Measurements from ENCODE around the gene GPATCH8. TPM values are rescaled to one million over a fixed set of nuclear protein-coding genes. Genes with fewer than 3 reads are reported as not detected.
A peak's percentile ranks its signal among the peaks of the same experiment; 100 is the strongest.

Gene GPATCH8
- total and polyA plus RNA-seq, 2 donors (not counting 3 experiments of a cell fraction or from before 2014, with no cell fraction given), result 14.6 to 35.3 TPM

GRCh38 chr17:44522883-44523671 is 19.9 kb upstream of the GPATCH8 start:
- ChIA-PET POLR2A (no interaction called here), CTCF (interaction anchor here (0.5 to 2.5 kb wide), 99 partner anchors 9 to 677 kb away, joined by 3 to 86 read pairs (median 4); partner anchors contain the start of genes DBF4B, FAM171A2, FZD2 and GPATCH8)
- Histone ChIP-seq H3K9me1 (replicated peaks; ENCODE audit: control insufficient read depth, extremely low read depth, insufficient read depth, low read length) (no peaks in the 10 kb centered on the region), H3K79me2 (ENCODE audit: control insufficient read depth, insufficient read depth, low read length) (no peaks in the 10 kb centered on the region), H3K9ac (replicated peaks; ENCODE audit: extremely low read depth, insufficient read depth, low read length) (no peak overlapping the region), H3K4me1 (ENCODE audit: control insufficient read depth, extremely low read depth, insufficient read depth, low read length) (no peaks in the 10 kb centered on the region), H2AFZ (ENCODE audit: low read depth, low read length) (peak overlapping the region; percentile 68), H3K4me2 (ENCODE audit: insufficient read depth, low read length) (no peak overlapping the region), H4K20me1 (replicated peaks; ENCODE audit: control insufficient read depth, extremely low read depth, insufficient read depth, low read length) (no peaks in the 10 kb centered on the region), H3K36me3 (ENCODE audit: control insufficient read depth in 2 of 2, extremely low read depth in 1 of 2, insufficient read depth in 2 of 2, low read length in 2 of 2) (no peaks in the 10 kb centered on the region), H3K27me3 (ENCODE audit: control insufficient read depth in 2 of 2, insufficient read depth in 2 of 2, low read length in 2 of 2) (no peaks in the 10 kb centered on the region), H3K4me3 (replicated peaks in 1 of 3; ENCODE audit: insufficient read depth in 1 of 3, low read depth in 1 of 3, low read length in 3 of 3) (no peak overlapping the region), H3K27ac (ENCODE audit: insufficient read depth, low read depth, low read length) (no peak overlapping the region), H3K9me3 (replicated peaks; ENCODE audit: control insufficient read depth, insufficient read depth, low read length) (no peaks in the 10 kb centered on the region)
- TF ChIP-seq MYC (IDR thresholded peaks at IDR 0.05; ENCODE audit: low read depth, low read length) (no peak), POLR2AphosphoS5 (IDR thresholded peaks at IDR 0.05; ENCODE audit: insufficient read depth, low read depth, low read length) (no peak)
- TF ChIP-seq, protein P1, sequence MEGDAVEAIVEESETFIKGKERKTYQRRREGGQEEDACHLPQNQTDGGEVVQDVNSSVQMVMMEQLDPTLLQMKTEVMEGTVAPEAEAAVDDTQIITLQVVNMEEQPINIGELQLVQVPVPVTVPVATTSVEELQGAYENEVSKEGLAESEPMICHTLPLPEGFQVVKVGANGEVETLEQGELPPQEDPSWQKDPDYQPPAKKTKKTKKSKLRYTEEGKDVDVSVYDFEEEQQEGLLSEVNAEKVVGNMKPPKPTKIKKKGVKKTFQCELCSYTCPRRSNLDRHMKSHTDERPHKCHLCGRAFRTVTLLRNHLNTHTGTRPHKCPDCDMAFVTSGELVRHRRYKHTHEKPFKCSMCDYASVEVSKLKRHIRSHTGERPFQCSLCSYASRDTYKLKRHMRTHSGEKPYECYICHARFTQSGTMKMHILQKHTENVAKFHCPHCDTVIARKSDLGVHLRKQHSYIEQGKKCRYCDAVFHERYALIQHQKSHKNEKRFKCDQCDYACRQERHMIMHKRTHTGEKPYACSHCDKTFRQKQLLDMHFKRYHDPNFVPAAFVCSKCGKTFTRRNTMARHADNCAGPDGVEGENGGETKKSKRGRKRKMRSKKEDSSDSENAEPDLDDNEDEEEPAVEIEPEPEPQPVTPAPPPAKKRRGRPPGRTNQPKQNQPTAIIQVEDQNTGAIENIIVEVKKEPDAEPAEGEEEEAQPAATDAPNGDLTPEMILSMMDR (IDR thresholded peaks at IDR 0.05; ENCODE audit: extremely low read depth in 1 of 2, insufficient read depth in 1 of 2, low read depth in 1 of 2, low read length in 2 of 2), result peak; percentile 55 to 81
- dilution Hi-C loops (cut with MboI; ENCODE audit: extremely low pct_ligation_motif_present, low sequenced_read_pairs), result no loop called here
- FAIRE-seq (peak; percentile 79), DNase-seq (ENCODE audit: low read depth, low spot score) (peak; percentile 73)
- BruUV-seq (replicated peaks), result no TSS peak
- intact Hi-C loops (cut with micrococcal nuclease), result loop anchor here (1.0 kb wide), 2 partner anchors 123 to 313 kb away; no protein-coding TSS in a partner anchor

DNA sequence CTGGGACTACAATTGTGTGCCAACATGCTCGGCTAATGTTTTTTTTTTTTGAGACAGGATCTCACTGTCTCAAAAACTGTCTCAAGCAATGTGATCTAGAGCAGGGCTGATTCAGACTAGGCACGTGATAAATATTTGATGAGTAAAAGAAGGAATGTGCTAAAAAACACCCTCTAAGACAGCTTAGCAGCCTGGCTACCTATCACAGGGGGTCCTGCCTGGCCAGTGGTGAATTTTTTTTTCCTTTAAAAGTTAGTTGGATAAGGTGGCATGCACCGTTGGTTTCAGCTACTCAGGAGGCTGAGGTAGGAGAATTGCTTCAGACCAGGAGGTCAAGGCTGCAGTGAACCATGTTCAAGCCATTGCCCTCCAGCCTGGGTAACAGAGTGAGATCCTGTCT is 14.8 kb upstream of the GPATCH8 start:
- H3K36me3 ChIP-seq (ENCODE audit: control insufficient read depth in 2 of 2, extremely low read depth in 1 of 2, insufficient read depth in 2 of 2, low read length in 2 of 2), result no peaks in the 10 kb centered on the region
- dilution Hi-C loops (cut with MboI; ENCODE audit: extremely low pct_ligation_motif_present, low sequenced_read_pairs), result no loop called here
- H4K20me1 ChIP-seq (replicated peaks; ENCODE audit: control insufficient read depth, extremely low read depth, insufficient read depth, low read length), result no peaks in the 10 kb centered on the region
- H2AFZ ChIP-seq (ENCODE audit: low read depth, low read length), result no peak overlapping the region
- FAIRE-seq, result no peak
- H3K9ac ChIP-seq (replicated peaks; ENCODE audit: extremely low read depth, insufficient read depth, low read length), result no peak overlapping the region
- ChIA-PET CTCF (no interaction called here), POLR2A (no interaction called here)
- no peak overlapping the region for H3K4me3 ChIP-seq (replicated peaks in 1 of 3; ENCODE audit: insufficient read depth in 1 of 3, low read depth in 1 of 3, low read length in 3 of 3)
- DNase-seq (ENCODE audit: low read depth, low spot score), result no peak
- H3K79me2 ChIP-seq (ENCODE audit: control insufficient read depth, insufficient read depth, low read length), result no peaks in the 10 kb centered on the region
- peaks cover 2% of the 10 kb centered on the region in 2 experiments for H3K27me3 ChIP-seq (ENCODE audit: control insufficient read depth in 2 of 2, insufficient read depth in 2 of 2, low read length in 2 of 2)
- intact Hi-C loops (cut with micrococcal nuclease), result no loop called here
- no TSS peak for BruUV-seq (replicated peaks)
- TF ChIP-seq JUN (IDR thresholded peaks at IDR 0.05; ENCODE audit: borderline replicate concordance, insufficient read depth, insufficient read length, low read depth) (no peak), MYC (IDR thresholded peaks at IDR 0.05; ENCODE audit: low read depth, low read length) (no peak), MAX (IDR thresholded peaks at IDR 0.05; ENCODE audit: insufficient read depth, insufficient read length) (no peak), POLR2A (IDR thresholded peaks at IDR 0.05; ENCODE audit: low read depth, low read length) (no peak), FOS (IDR thresholded peaks at IDR 0.05; ENCODE audit: borderline replicate concordance, insufficient read depth, low read length) (no peak), EZH2 (IDR thresholded peaks at IDR 0.05; ENCODE audit: borderline replicate concordance, low read depth, low read length, severe bottlenecking) (no peak), POLR2AphosphoS5 (IDR thresholded peaks at IDR 0.05; ENCODE audit: insufficient read depth, low read depth, low read length) (no peak), GATA2 (IDR thresholded peaks at IDR 0.05; ENCODE audit: insufficient read depth, insufficient read length, low read depth, low read length) (no peak)
- TF ChIP-seq, protein P1 (IDR thresholded peaks at IDR 0.05; ENCODE audit: extremely low read depth in 1 of 2, insufficient read depth in 1 of 2, low read depth in 1 of 2, low read length in 2 of 2), result no peak
- H3K27ac ChIP-seq (ENCODE audit: insufficient read depth, low read depth, low read length), result no peak overlapping the region
- no peaks in the 10 kb centered on the region for H3K9me1 ChIP-seq (replicated peaks; ENCODE audit: control insufficient read depth, extremely low read depth, insufficient read depth, low read length)
- H3K4me1 ChIP-seq (ENCODE audit: control insufficient read depth, extremely low read depth, insufficient read depth, low read length), result no peaks in the 10 kb centered on the region
- H3K9me3 ChIP-seq (replicated peaks; ENCODE audit: control insufficient read depth, insufficient read depth, low read length), result no peaks in the 10 kb centered on the region
- no peak overlapping the region for H3K4me2 ChIP-seq (ENCODE audit: insufficient read depth, low read length)

All from endothelial cell of umbilical vein (primary cell).